HEK293 (cell line): ENCODE data around the gene ROBO1.

Source experiments
- CTCF ChIP-seq: fragments of 450-650 bp; formaldehyde crosslinking; IDR thresholded peaks from 2 replicates; pipeline ENCODE4 v1.5.1; 2016; ENCODE audit warnings: missing biosample characterization, missing genetic modification characterization
- KLF16 ChIP-seq: fragments of 450-650 bp; formaldehyde crosslinking; IDR thresholded peaks from 2 replicates; pipeline ENCODE4 v1.5.1; 2017; ENCODE audit warnings: missing biosample characterization, missing genetic modification characterization
- SETDB1 ChIP-seq: IDR thresholded peaks from one replicate; pipeline ENCODE4 v1.6.1; 2017; ENCODE audit warnings: mild to moderate bottlenecking, low read length, moderate library complexity, mixed read lengths; ENCODE audit not compliant: insufficient read length
- YY1 ChIP-seq: fragments of 450-650 bp; formaldehyde crosslinking; IDR thresholded peaks from 2 replicates; pipeline ENCODE4 v1.5.1; 2018; ENCODE audit warnings: missing biosample characterization, missing genetic modification characterization
- ZNF148 ChIP-seq: fragments of 450-650 bp; formaldehyde crosslinking; IDR thresholded peaks from 2 replicates; pipeline ENCODE4 v1.5.0; 2017; ENCODE audit warnings: missing biosample characterization, missing genetic modification characterization, borderline replicate concordance
- ZNF785 ChIP-seq: fragments of 450-650 bp; formaldehyde crosslinking; IDR thresholded peaks from 2 replicates; pipeline ENCODE4 v1.5.1; 2016; ENCODE audit warnings: missing biosample characterization, missing genetic modification characterization

- TF ChIP-seq KLF16 (tag by site-specific recombination) (no peak), YY1 (tag by site-specific recombination) (no peak), CTCF (no peak), ZNF785 (tag by site-specific recombination) (no peak), ZNF148 (tag by site-specific recombination) (no peak), SETDB1 (no peak)
Observed at GRCh38 chr3:79632842-79633241, 135.0 kb downstream of the ROBO1 start.
